22Rv1 (cell line): ENCODE data around the gene AUTS2.

ENCODE experiments used
- ZFX ChIP-seq: fragments of 450-650 bp; IDR thresholded peaks from 2 replicates; pipeline ENCODE4 v1.6.1; 2017; ENCODE audit warnings: antibody characterized with exemption, borderline replicate concordance
- TF ChIP-seq, protein P1 (sequence below): fragments of 450-650 bp; IDR thresholded peaks from 2 replicates; pipeline ENCODE4 v1.5.1; 2017; ENCODE audit warnings: mild to moderate bottlenecking

DNA sequence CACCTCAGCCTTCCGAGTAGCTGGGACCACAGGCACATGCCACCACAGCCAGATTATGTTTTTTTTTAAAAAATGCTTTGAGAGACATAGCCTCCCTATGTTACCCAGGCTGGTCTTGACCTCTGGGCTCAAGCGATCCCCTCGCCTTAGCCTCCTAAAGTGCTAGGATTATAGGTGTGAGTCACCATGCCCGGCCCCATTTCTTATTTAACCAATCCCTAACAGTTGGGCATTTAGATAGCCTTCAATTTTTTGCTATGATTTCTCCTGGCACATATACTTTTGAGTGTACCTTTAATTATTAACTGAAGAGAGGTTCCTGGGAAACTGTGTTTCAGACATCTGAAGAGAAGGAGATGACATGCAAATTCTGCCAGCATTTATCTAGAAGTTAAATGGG lies 22.6 kb upstream of the AUTS2 start:
- TF ChIP-seq, protein P1, sequence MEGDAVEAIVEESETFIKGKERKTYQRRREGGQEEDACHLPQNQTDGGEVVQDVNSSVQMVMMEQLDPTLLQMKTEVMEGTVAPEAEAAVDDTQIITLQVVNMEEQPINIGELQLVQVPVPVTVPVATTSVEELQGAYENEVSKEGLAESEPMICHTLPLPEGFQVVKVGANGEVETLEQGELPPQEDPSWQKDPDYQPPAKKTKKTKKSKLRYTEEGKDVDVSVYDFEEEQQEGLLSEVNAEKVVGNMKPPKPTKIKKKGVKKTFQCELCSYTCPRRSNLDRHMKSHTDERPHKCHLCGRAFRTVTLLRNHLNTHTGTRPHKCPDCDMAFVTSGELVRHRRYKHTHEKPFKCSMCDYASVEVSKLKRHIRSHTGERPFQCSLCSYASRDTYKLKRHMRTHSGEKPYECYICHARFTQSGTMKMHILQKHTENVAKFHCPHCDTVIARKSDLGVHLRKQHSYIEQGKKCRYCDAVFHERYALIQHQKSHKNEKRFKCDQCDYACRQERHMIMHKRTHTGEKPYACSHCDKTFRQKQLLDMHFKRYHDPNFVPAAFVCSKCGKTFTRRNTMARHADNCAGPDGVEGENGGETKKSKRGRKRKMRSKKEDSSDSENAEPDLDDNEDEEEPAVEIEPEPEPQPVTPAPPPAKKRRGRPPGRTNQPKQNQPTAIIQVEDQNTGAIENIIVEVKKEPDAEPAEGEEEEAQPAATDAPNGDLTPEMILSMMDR: no peak
- no peak for TF ChIP-seq ZFX
